Mucosa of stomach (tissue), 1 donor: ENCODE data around the gene KDF1.

Source experiments
- H3K27me3 ChIP-seq: one replicate; pipeline ENCODE4 v1.7.0; 2013; ENCODE audit warnings: mild to moderate bottlenecking, low read length; ENCODE audit not compliant: control insufficient read depth, insufficient read depth
- H3K36me3 ChIP-seq: one replicate; pipeline ENCODE4 v1.7.0; 2013; ENCODE audit warnings: low read length; ENCODE audit not compliant: control insufficient read depth, insufficient read depth
- H3K4me1 ChIP-seq: one replicate; pipeline ENCODE4 v1.7.0; 2013; ENCODE audit warnings: mild to moderate bottlenecking, low read length; ENCODE audit not compliant: control insufficient read depth, insufficient read depth
- H3K4me3 ChIP-seq: one replicate; pipeline ENCODE4 v1.7.0; 2013; ENCODE audit warnings: low read length
- H3K9ac ChIP-seq: one replicate; pipeline ENCODE4 v1.7.0; 2013; ENCODE audit warnings: mild to moderate bottlenecking, low read length, moderate library complexity
- H3K9me3 ChIP-seq: one replicate; pipeline ENCODE4 v1.7.0; 2013; ENCODE audit warnings: mild to moderate bottlenecking, low read length, moderate library complexity; ENCODE audit not compliant: control insufficient read depth
- donor health status: Pancreatic carcinoma.

KDF1 gene

DNA sequence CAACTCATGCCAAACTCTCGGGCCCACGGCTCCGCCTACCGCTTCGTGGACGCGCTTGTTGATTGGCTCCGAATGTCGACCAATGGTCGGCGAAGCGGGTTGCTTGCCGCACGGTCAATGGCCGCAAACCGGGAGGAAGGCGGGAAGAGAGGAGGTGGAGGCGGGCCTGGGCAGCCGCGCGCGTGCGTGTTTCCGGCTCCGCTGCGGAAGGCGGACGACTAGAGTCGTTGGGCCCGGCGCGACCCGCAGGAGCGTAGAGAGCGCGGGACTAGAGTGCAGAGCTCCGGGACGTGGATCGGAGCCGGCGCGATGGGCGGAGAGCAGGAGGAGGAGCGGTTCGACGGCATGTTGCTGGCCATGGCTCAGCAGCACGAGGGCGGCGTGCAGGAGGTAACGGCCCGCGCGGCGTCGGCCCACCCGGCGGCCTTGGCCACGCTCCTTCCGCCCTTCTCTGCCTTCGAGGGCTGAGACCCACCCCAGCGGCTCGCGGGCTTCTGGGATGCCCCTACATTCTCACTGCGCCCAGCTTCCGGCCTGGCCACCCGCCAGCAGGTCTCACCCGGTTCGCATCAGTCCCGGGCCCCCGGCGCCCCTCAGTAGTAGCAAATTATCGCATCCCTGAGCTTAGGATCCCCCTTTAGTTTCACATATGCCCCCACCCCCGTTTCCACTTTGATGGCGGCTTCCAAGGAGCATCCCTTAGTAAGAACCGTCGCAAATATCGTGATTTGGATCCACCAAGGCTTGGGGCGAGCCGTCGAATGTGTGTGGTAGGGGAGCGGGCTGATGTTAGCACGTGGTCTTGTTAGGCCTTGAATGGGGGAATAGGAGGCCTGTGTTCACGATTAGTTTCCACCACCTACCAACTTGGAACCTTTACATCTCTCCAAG, 38.5 kb downstream of the KDF1 start, which contains the start of gene NUDC:
Gene NUDC, plus strand, starts transcription at position 204 of the 891 bp plus-strand sequence. Its CDS starts 106 bp downstream, at position 310.
- H3K36me3 ChIP-seq = peaks cover under 1% of the 10 kb centered on the region

DNA sequence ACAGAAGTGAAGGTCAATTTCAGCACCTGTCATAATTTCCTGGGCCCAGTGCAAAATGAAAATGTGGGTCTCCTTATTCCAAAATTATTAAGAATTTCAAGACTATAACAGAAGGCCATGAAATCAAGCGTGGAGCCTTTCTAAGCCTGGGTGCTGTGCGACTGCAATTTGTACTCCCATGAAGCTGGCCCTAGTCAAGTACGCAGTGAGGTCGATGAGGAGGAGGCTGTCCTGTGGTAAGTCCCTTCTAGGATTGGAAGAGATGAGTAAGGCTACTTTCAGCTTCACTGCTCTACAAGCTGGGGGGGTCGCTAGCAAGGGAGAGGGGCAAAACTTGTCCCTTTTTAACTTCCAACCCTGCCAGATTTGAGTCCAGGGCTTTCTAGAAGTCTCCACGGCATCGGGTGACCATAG, 39.1 kb downstream of the KDF1 start:
- Histone ChIP-seq H3K36me3 (no peaks in the 10 kb centered on the region), H3K9me3 (no peaks in the 10 kb centered on the region), H3K27me3 (no peaks in the 10 kb centered on the region), H3K9ac (peak overlapping the region; percentile 90), H3K4me1 (peaks cover 19% of the 10 kb centered on the region), H3K4me3 (peak overlapping the region; percentile 98)

More for the DNA sequence above, 38.5 kb downstream of the KDF1 start, which contains the start of gene NUDC:
- Histone ChIP-seq H3K4me1 (peaks cover 12% of the 10 kb centered on the region), H3K9ac (peak within 1 kb of the TSS; percentile 90), H3K27me3 (no peaks in the 10 kb centered on the region), H3K4me3 (peak within 1 kb of the TSS; percentile 98), H3K9me3 (no peaks in the 10 kb centered on the region)

DNA sequence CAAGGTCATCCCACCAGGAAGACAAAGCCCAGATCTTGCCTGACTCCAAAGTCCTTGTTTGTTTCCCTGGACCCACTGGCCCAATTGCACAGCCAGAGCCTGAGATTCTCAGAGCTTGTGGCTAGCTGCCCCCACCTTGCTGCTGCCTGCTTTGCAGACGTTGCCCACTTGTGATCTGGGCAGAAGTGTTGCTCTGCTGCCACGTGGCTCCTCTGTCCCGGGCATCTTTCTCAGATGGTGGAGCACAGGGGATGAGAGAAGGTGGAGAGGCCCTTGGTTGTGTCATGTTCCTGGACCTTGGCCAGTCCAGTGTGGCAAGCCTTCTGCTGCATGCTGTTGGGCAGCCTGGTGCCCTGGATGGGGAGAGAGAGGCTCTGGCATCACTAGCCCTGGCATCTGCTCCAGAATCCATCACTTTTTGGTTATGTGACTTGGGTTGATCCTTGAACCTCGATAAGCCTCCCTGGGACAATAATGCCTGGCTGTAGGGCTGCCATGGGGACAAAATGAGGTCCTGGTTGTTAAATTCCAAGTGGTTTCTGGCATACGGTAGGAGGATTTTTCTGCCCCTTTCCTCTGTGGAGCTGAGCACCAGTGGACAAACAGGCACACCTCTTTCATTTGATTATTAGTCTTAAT, 44.9 kb downstream of the KDF1 start:
- no peak overlapping the region for H3K4me3 ChIP-seq
- H3K4me1 ChIP-seq = peaks cover 49% of the 10 kb centered on the region
- no peaks in the 10 kb centered on the region for H3K36me3 ChIP-seq
- H3K9ac ChIP-seq = peak overlapping the region; percentile 31
- no peaks in the 10 kb centered on the region for H3K27me3 ChIP-seq
- no peaks in the 10 kb centered on the region for H3K9me3 ChIP-seq

DNA sequence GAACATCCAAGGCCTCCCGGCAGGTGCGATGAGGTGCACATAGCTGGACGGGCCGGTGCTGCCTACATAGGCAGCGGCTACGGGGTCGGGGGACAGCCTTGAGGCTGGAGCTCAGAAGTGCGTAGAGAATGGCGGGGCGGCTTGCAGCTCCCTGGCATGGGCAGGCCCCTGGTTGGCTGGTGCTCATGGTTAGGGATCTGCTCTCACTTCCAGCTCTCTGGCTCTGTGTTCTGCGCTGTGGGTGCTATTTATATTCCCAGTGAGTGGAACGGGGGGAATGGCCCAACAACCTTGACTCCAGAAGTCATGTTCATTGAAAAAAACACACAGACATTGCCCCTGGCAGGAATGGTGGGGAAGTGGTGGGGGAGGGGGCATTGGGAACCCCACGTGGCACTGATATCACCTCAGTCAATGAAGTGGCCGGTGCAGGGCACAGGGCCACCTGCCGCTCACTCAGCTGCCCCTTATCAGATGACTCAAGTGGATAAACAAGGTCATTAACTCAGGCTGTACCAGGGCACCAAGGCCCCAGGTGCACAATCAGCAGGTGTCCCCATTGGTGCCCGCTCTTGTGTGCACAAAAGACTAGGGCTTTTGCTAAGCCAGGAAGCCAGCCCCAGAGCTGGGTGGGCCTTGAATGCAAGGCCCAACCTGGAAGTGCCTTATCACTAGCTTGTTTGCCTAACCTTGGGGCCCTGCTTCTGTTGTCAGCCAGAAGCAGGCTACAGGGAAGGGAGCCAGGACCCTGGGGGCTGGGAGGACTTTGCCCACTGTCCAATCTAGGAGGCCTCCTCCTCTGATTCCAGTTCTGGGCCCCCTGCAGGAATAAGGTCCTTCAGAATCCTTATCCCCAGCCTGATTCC, 46.3 kb downstream of the KDF1 start, which contains the start of gene NR0B2:
Gene NR0B2, minus strand, starts transcription at position 222 of the 866 bp plus-strand sequence. Its CDS starts 35 bp downstream, at position 187.
- Histone ChIP-seq H3K4me1 (peaks cover 55% of the 10 kb centered on the region), H3K9ac (peak within 1 kb of the TSS; percentile 93), H3K36me3 (no peaks in the 10 kb centered on the region), H3K4me3 (peak within 1 kb of the TSS; percentile 67), H3K27me3 (no peaks in the 10 kb centered on the region), H3K9me3 (no peaks in the 10 kb centered on the region)

DNA sequence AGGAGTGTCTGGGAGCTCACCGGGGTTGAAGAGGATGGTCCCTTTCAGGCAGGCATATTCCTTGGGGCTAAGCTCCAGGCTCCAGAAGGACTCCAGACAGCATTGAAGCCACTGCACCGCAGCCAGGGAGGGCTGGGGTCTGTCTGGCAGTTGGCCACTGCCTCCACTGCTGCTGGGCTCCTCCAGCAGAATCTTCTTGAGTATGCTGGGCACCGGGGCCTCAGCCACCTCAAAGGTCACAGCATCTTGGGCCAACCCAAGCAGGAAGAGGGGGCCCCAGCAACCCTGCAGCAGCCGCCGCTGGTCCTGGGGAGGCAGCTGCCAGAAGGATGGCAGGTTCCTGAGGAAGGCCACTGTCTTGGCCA, 46.9 kb downstream of the KDF1 start:
- Histone ChIP-seq H3K9ac (peak overlapping the region; percentile 93), H3K4me3 (peak overlapping the region; percentile 67), H3K36me3 (no peaks in the 10 kb centered on the region), H3K4me1 (peaks cover 55% of the 10 kb centered on the region), H3K9me3 (no peaks in the 10 kb centered on the region), H3K27me3 (no peaks in the 10 kb centered on the region)

DNA sequence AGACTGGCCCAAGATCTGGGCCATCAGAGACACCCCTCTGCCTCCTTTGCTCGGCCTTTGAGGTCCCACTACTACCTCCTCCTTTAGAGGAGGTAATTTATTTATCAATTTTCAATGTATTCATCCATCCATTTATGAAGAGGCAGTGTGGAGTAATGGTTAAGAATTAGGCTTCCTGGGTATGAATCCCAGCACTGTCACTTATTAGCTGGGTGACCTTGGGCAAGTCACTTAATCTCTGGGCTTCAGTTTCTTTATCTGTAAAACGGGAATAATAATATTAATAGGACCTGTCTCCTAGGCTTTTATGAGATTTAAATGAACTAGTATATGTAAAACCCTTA, 48.1 kb downstream of the KDF1 start:
- H3K4me1 ChIP-seq = peaks cover 58% of the 10 kb centered on the region
- H3K36me3 ChIP-seq = no peaks in the 10 kb centered on the region
- H3K4me3 ChIP-seq = peak overlapping the region; percentile 67
- H3K9ac ChIP-seq = peak overlapping the region; percentile 93
- no peaks in the 10 kb centered on the region for H3K9me3 ChIP-seq
- H3K27me3 ChIP-seq = no peaks in the 10 kb centered on the region

DNA sequence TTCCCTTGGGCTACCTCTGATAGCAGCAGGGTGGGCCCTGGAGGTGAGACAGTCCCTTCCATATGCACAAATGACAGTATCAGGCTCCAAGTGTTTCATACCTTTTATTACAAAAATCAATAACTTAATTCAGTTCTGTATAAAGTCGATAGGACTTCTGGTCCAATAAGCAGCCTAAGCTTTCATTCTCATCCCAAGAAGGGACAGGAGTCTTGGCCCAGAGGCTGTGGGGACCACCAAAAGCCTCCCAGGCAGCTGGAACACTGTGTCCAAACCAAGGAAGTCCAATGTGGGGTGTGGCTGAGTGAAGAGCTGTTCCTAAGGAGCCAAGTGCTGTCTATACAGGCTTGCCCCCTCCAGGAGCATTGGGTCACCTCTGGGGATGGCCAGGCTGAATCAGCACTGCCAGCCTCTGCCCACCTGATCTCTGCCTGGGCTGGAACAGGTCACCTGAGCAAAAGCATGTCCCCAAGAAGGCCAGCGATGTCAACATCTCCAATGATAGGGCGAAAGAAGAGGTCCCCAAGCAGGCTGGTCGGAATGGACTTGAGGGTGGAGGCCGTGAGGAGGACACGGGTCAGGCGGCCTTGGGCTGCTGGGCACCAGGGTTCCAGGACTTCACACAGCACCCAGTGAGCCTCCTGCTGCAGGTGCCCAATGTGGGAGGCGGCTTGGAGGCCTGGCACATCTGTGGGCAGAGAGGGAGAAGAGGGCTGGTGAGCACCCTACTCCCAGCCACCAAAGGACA, 48.7 kb downstream of the KDF1 start:
- Histone ChIP-seq H3K27me3 (no peaks in the 10 kb centered on the region), H3K9me3 (no peaks in the 10 kb centered on the region), H3K36me3 (no peaks in the 10 kb centered on the region), H3K4me1 (peaks cover 59% of the 10 kb centered on the region), H3K4me3 (peak overlapping the region; percentile 67), H3K9ac (peak overlapping the region; percentile 93)

DNA sequence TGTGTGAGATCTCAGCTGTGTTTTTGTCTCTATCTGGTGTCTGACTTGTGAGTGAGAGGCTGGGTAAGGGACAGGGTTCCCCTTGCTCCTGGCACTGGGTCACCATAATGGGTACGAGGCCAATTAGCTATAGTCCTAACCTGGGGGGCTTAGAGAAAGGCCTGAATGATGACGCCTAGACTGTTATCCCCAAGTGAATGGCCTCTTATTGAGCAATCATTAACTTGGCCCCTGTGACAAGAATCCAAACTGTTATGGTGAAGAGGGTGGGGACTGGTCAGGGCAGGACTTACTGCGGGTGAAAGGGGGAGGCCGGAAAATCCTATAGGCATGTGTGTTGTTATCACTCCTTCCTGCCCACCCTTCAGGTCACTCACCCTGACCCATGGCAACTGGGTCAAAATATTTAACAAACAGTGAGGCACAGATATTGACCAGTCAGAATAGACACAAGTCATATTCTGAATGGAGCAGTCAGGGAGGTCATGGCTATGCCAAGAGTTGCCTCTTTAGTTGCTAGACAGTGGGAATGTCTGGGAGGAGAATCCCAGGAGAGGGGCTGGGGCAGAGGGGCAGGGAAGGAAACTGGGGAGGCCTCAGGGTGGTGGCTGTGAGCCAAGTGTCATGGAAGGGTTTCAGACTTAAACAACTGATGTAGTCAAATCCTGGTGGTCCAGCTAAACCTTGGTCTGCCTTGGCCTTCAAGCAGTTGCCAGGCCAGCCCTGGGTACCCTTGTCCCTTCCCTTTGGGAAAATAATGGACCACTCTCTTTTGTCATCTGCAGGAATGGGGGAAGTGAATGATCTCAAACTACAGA, 49.7 kb downstream of the KDF1 start:
- H3K36me3 ChIP-seq = no peaks in the 10 kb centered on the region
- peak overlapping the region; percentile 24 for H3K9ac ChIP-seq
- H3K4me3 ChIP-seq = no peak overlapping the region
- H3K27me3 ChIP-seq = no peaks in the 10 kb centered on the region
- peaks cover 58% of the 10 kb centered on the region for H3K4me1 ChIP-seq
- no peaks in the 10 kb centered on the region for H3K9me3 ChIP-seq

DNA sequence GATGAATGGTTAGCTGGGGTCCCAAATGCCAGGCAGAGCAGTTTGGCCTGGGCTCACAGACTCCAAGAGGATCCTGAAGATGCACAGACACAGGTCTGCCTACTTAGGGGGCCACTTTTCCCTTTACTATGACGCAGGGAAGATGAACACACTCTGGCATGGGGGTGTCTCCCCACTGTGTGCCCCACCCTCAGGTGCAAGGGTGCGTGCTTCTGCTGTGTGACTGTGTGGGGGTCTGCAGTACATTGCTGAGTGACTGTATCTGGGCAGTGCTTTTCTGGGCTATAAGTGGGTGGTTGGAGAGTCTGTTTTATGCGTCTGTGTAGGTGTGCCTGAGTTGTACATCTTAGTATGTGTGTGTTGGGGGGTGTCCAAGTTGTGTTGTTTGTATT, 50.3 kb downstream of the KDF1 start:
- Histone ChIP-seq H3K4me1 (peaks cover 53% of the 10 kb centered on the region), H3K36me3 (no peaks in the 10 kb centered on the region), H3K9me3 (no peaks in the 10 kb centered on the region), H3K4me3 (no peak overlapping the region), H3K9ac (peak overlapping the region; percentile 24), H3K27me3 (no peaks in the 10 kb centered on the region)

DNA sequence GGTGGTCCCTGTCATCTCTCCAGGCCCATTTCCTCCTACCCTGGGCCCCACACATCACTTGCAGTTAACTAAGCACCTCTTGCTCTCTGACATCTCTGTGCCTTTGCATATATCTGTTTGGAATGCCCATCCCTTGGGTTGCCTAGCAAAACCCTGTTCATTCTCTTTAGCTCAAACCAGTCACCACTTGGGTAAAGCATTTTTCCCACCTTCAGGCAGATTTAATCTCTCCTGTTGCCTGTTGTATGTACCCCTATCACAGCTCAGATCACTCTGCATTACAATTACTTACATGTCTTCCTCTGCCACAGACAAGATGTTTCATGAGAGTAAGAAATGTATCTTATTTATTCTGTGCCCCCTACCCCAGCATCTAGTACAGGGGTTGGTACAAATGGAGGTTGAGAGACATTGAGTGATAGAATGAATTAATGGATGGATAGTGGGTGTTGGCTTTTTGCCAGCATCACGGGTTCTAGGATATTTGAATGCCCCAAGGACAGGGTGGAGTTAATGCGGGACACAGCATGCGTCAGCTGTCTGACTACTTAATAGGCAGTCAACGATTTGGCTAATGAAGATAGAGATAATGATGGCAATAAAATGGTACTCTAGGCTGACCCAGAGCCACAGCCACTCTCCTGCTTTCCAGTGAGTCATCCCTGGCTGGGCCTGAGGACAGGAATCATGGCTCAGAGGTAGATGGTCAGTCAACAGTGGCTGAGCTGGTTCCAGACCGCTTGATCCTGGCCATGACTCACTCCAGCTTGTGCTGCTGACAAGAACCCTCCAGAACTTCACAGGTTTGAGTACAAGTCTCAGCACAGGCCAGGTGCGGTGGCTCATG, 53.0 kb downstream of the KDF1 start:
- peaks cover 39% of the 10 kb centered on the region for H3K4me1 ChIP-seq
- H3K27me3 ChIP-seq = no peaks in the 10 kb centered on the region
- H3K9ac ChIP-seq = no peak overlapping the region
- H3K36me3 ChIP-seq = no peaks in the 10 kb centered on the region
- H3K4me3 ChIP-seq = no peak overlapping the region
- no peaks in the 10 kb centered on the region for H3K9me3 ChIP-seq
